Adipocyte (in vitro differentiated cells): Measurements from ENCODE around the gene RHBDD1.
A peak's percentile ranks its signal among the peaks of the same experiment; 100 is the strongest.

Source experiments
- DNase-seq: peaks from one replicate; pipeline ENCODE4 v3.0.0-alpha.2; 2015; ENCODE audit warnings: low read depth
- H3K27me3 ChIP-seq: replicated peaks from 2 replicates; pipeline ENCODE4 v1.7.0; 2013; ENCODE audit warnings: mild to moderate bottlenecking, low read length, moderate library complexity; ENCODE audit not compliant: control insufficient read depth, insufficient read depth
- H3K36me3 ChIP-seq: 2 replicates; pipeline ENCODE4 v1.7.0; 2013; ENCODE audit warnings: low read length, mild to moderate bottlenecking, moderate library complexity; ENCODE audit not compliant: control insufficient read depth, insufficient read depth, severe bottlenecking
- H3K4me1 ChIP-seq: 2 replicates; pipeline ENCODE4 v1.7.0; 2013; ENCODE audit warnings: mild to moderate bottlenecking, low read length, moderate library complexity; ENCODE audit not compliant: control insufficient read depth, insufficient read depth
- H3K4me3 ChIP-seq: 2 replicates; pipeline ENCODE4 v1.7.0; 2013; ENCODE audit warnings: mild to moderate bottlenecking, low read length, moderate library complexity
- H3K9ac ChIP-seq: 2 replicates; pipeline ENCODE4 v1.7.0; 2013; ENCODE audit warnings: mild to moderate bottlenecking, low read length, moderate library complexity
- H3K9me3 ChIP-seq: 2 replicates; pipeline ENCODE4 v1.7.0; 2013; ENCODE audit warnings: mild to moderate bottlenecking, low read length, moderate library complexity; ENCODE audit not compliant: control insufficient read depth

The RHBDD1 gene, protein sequence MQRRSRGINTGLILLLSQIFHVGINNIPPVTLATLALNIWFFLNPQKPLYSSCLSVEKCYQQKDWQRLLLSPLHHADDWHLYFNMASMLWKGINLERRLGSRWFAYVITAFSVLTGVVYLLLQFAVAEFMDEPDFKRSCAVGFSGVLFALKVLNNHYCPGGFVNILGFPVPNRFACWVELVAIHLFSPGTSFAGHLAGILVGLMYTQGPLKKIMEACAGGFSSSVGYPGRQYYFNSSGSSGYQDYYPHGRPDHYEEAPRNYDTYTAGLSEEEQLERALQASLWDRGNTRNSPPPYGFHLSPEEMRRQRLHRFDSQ

DNA sequence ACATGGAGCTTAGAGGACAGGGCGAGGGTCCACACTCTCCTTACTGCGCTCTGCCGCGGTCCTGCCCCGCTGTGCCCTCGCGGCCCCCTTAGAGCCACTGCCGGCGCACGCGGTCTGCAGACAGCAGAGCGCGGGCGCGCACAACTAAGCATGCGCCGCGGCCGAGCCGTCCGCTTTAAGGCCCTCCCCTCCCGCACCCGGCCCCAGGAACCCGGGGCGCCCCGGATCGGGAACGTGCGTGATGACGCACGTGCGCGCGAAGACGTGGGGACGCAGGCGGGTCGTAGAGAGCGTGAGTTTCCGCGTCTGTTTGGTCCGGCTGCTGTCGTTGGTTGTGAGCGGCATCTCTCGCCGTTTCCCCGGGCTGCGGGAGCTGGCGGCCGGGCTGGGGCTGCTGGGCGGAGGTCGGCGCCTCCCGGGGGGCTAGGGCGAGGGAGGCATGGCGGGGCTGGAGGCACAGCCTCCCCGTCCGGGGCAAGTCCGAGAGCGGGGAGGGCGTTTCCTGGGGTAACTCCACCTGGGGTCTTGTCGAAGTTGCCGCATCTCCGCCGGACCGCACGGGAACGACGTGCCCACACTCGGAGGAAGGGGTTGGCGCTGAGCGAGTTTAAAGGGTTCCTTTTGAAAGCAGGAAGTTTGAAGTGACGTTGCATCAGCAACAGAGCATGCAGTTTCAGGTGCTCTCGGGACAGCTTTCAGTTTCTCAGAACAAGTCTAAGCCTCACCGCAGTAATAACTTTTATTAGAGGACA lies at the start of gene RHBDD1:
Gene RHBDD1 (plus strand): TSS at position 259 of the 752 bp plus-strand sequence. CDS start 28,640 bp downstream, outside the sequence.
- DNase-seq, result peak; percentile 98
- H3K27me3 ChIP-seq, result no peaks in the 10 kb centered on the region
- H3K4me1 ChIP-seq, result peaks cover 35% of the 10 kb centered on the region
- H3K36me3 ChIP-seq, result no peaks in the 10 kb centered on the region
- H3K9me3 ChIP-seq, result no peaks in the 10 kb centered on the region
- peak within 1 kb of the TSS; percentile 97 for H3K9ac ChIP-seq
- peak within 1 kb of the TSS; percentile 94 for H3K4me3 ChIP-seq

DNA sequence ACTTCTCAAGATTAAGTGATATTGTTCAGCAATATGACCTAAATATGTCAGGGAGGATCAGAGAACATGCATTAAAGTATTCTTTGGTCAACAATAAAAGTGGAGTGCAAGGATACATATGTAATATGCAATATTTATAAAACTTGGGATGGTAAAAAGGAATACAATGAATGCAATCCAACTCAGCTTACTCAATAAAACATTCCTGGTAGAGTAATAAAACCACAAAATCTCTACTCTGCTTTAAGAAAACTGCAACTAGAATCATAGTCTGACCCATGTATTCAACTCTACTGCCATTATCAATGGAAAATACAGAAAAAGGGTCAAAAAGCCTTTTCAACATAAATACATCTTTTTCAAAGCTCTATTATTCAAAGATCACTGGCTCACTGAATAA lies 47.8 kb upstream of the RHBDD1 start:
- peak; percentile 73 for DNase-seq
- Histone ChIP-seq H3K36me3 (peaks cover 4% of the 10 kb centered on the region), H3K9me3 (no peaks in the 10 kb centered on the region), H3K4me3 (peak overlapping the region; percentile 61), H3K9ac (no peak overlapping the region), H3K4me1 (peaks cover 50% of the 10 kb centered on the region), H3K27me3 (no peaks in the 10 kb centered on the region)

DNA sequence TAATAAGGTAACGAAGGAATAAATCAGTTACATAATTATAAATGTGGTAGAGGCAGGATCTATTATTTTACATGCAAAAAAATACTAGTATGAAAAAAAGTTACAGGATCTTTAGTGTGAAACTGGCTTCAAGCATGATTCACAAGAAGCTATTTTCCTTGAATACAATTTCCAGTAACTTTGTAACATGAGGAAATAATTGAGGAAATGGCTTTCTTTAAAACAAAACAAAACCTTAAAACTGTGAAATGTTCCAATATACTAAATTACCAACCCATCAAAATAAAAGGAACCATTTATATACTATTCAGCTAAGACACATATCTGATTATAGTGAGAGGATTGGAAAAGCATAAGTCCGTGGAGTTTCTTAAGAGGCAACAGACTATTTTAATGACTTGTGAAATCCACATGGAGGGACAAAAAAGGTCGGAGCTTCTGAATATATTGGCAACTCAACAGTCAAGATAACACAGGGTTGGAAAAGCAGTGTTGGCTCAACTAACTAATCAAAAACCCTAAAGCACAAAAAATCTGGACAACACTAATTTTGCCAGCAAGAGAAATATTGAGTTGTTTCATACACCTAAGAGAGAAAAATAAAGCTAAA lies 46.9 kb upstream of the RHBDD1 start:
- Histone ChIP-seq H3K4me3 (peak overlapping the region; percentile 61), H3K4me1 (peaks cover 50% of the 10 kb centered on the region), H3K27me3 (no peaks in the 10 kb centered on the region), H3K9me3 (no peaks in the 10 kb centered on the region), H3K9ac (peak overlapping the region; percentile 20), H3K36me3 (peaks cover 4% of the 10 kb centered on the region)
- DNase-seq, result peak; percentile 57

DNA sequence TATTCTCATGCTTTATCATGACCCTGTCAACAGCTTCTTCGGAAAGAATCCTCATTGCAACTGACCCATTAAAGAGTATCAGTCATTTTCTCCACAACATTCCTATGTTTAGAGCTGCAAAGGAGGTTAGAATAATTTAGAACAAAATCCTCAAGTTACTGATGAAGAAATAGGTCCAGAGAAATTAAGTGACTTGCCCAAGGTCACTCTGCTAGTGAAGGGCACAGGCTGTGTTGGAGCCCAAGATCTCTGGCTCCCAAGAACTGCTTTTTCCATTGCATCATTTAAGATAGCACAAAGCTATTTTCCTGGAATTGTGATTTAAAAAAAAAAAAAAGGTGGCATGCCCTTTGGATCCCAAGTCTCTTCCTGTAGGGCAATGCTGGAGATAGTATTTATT lies 45.8 kb upstream of the RHBDD1 start:
- peaks cover 4% of the 10 kb centered on the region for H3K36me3 ChIP-seq
- H3K4me1 ChIP-seq, result peaks cover 50% of the 10 kb centered on the region
- H3K9me3 ChIP-seq, result no peaks in the 10 kb centered on the region
- H3K9ac ChIP-seq, result peak overlapping the region; percentile 20
- DNase-seq, result peak; percentile 42
- H3K27me3 ChIP-seq, result no peaks in the 10 kb centered on the region
- H3K4me3 ChIP-seq, result peak overlapping the region; percentile 87

DNA sequence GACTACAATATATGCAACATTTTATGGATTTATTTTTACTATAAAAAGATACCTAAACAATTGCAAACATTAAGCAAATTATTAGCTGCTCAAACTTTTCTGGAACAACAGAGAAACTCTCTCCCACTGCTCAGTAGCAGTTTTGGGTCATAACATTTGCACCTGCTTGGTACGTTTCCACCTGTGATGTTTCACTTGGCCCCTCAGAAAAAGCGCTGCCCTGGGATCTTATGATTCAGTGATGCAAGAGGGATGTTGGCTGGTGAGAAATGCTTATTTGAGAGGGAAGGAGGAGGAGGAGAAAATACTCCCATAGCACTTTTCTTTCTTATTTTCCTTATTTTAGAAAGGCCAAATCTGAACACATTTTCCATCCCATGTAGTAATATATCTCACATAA lies 45.4 kb upstream of the RHBDD1 start:
- peak; percentile 27 for DNase-seq
- H3K9me3 ChIP-seq, result no peaks in the 10 kb centered on the region
- H3K4me3 ChIP-seq, result peak overlapping the region; percentile 87
- peaks cover 4% of the 10 kb centered on the region for H3K36me3 ChIP-seq
- H3K27me3 ChIP-seq, result no peaks in the 10 kb centered on the region
- peaks cover 54% of the 10 kb centered on the region for H3K4me1 ChIP-seq
- H3K9ac ChIP-seq, result peak overlapping the region; percentile 93

DNA sequence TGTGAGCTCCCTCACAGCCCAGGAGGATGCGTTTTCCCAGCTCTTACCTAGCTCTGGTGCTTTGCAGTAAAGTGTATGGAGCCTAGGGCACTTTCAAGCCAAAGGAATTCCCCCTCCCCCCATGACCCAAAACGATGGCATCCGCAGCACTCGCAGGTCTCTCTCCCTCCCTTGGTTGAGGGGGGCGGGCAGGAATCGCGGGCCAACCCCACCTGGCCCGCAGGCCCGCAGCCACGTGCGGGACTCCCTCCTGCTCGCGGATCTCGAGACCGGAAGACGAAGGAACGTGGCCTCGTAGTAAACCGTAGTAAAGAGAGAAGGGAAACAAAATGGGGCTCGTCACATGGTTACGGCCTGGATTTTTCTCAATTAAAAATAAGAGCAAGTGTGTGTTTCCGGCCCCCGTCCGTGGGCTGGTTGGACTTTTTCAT lies 44.8 kb upstream of the RHBDD1 start:
- no peaks in the 10 kb centered on the region for H3K9me3 ChIP-seq
- H3K4me3 ChIP-seq, result peak overlapping the region; percentile 87
- no peaks in the 10 kb centered on the region for H3K27me3 ChIP-seq
- H3K36me3 ChIP-seq, result peaks cover 10% of the 10 kb centered on the region
- peaks cover 61% of the 10 kb centered on the region for H3K4me1 ChIP-seq
- peak overlapping the region; percentile 93 for H3K9ac ChIP-seq
- DNase-seq, result peak; percentile 69

DNA sequence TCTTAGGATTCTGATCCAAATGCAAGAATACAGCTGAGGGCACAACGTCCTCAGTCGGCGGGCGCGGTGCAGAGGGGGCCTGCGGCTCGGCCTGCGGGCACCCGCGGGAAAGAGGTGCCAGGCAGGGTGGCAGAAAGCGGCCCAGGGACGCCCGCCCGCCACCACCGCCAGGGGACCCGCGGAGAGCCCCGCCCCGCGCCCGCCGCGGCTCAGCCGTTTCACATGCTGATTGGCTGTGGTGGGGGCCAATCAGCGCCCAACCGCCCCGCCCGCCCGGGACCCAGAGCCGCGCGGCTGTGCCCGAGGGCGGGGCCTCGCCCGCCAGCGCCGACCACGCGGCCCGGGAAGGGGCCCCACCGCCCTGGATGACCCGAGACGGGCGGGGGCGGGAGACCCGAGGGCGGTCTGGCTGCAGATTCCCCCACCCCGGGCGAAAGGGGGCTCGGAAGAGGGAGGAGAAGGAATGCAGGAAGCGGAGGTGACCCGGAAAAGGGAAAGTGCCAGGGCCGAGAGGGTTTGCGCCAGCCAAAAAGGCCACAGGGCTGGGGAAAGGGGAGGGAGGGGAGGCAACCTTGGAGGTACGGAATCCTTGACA lies 44.3 kb upstream of the RHBDD1 start:
- Histone ChIP-seq H3K27me3 (no peaks in the 10 kb centered on the region), H3K4me1 (peaks cover 66% of the 10 kb centered on the region), H3K9me3 (no peaks in the 10 kb centered on the region), H3K36me3 (peaks cover 10% of the 10 kb centered on the region), H3K4me3 (peak overlapping the region; percentile 87), H3K9ac (peak overlapping the region; percentile 93)
- DNase-seq, result peak; percentile 95

DNA sequence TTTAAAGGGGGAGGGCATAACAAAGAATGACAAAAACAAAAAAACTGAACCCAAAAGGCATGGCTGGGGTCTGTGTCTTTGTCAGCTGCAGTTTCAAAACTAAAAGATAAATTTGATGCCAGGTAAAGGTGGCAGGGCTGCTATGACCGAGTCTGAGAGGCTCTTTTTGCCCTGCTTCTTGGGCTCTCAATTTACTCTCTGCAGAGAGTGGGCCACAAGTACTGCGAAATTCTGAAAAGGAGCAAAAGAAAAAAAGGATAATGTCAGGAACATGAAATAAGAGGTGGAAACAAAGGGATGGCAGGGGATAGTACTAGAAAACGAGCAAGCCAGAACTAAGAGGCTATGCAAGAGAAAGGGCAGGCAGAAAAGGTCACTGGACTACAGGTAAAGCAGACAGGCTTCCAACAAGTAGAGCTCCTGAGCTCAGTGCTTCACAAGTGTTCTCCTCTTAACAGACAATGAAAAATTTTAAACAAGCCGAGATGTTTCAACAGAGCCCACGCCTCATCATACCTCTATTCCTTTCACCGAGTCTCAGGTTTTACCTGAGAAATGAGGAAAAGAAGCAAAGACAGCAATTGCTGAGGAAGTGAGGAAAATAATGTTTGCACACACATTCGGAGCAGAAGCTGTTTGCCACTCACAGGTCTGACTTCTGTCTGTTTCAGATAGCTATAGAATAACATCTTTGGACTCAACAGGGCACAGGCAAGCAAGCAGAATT lies 43.5 kb upstream of the RHBDD1 start:
- H3K4me1 ChIP-seq, result peaks cover 72% of the 10 kb centered on the region
- peak; percentile 35 for DNase-seq
- H3K4me3 ChIP-seq, result peak overlapping the region; percentile 87
- H3K27me3 ChIP-seq, result no peaks in the 10 kb centered on the region
- H3K36me3 ChIP-seq, result peaks cover 10% of the 10 kb centered on the region
- H3K9me3 ChIP-seq, result no peaks in the 10 kb centered on the region
- H3K9ac ChIP-seq, result peak overlapping the region; percentile 93

DNA sequence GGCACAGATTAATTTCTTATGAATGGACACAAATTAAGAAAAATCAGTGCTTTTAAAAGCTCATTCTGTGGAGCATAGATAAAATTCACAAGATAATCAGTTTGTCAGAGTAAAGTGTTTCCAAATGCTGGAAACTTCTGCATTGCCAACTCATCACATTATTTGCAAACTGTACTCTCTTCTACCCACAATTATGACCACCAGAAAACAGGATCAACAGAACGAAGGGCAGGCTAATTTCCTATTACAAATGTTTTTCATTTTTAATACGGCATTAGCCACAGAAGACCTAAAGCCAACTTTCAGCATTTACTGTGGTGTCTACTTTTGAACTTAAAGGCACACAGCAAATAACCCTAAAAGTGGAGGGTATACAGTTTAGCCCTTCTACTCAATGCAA lies 42.2 kb upstream of the RHBDD1 start:
- H3K9me3 ChIP-seq, result no peaks in the 10 kb centered on the region
- peak overlapping the region; percentile 93 for H3K9ac ChIP-seq

DNA sequence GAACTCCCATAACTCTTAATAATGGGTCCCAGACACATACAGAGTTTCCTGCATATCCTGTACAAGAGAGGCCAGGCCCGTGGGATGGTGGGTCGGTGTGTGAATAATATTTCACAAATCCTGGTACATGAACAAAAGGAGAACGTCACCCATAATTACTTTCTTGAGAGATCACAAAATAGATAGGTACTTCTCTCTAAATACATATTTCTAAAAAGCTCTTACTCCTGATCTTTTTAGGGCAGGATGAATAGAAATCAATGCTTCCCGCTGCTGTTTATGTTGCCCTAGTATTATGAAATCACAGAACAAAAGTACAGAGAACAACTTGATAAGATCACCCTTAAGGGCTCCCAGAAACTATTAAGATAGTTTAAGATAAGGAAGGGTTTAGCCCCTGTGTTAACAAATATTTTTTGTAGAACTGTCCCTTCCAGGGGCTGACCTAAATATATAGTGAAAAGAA lies 41.6 kb upstream of the RHBDD1 start:
- Histone ChIP-seq H3K36me3 (peaks cover 10% of the 10 kb centered on the region), H3K9me3 (no peaks in the 10 kb centered on the region), H3K4me1 (peaks cover 62% of the 10 kb centered on the region), H3K4me3 (peak overlapping the region; percentile 87), H3K27me3 (no peaks in the 10 kb centered on the region), H3K9ac (peak overlapping the region; percentile 93)
- DNase-seq, result peak; percentile 58

More for the DNA sequence above, 42.2 kb upstream of the RHBDD1 start:
- Histone ChIP-seq H3K4me1 (peaks cover 67% of the 10 kb centered on the region), H3K36me3 (peaks cover 10% of the 10 kb centered on the region), H3K4me3 (peak overlapping the region; percentile 87), H3K27me3 (no peaks in the 10 kb centered on the region)
- peak; percentile 27 for DNase-seq
